CD14-positive monocyte (primary cell): ENCODE measurements around the gene FBN1. TPM values are rescaled to one million over a fixed set of nuclear protein-coding genes. Genes with fewer than 3 reads are reported as not detected.

Experiments used
- DNase-seq, 3 donors: peaks; one replicate each; pipeline ENCODE4 v3.0.0-alpha.2; 2011 to 2022
- H2AFZ ChIP-seq: 2 replicates; pipeline ENCODE4 v1.6.0; 2012; ENCODE audit warnings: mild to moderate bottlenecking, low read depth, low read length, inconsistent platforms; ENCODE audit not compliant: insufficient read depth, poor library complexity, severe bottlenecking
- H3K27ac ChIP-seq, 2 donors: 1 replicate in 1 of 2; 2 replicates in 1 of 2; pipeline ENCODE4 v1.5.1; 2012 to 2013; ENCODE audit warnings: low read length in 2 of 2, control low read depth in 1 of 2, inconsistent platforms in 1 of 2, low read depth in 1 of 2, mild to moderate bottlenecking in 1 of 2
- H3K27me3 ChIP-seq, 2 donors: one replicate each; pipeline versions ENCODE4 v1.6.0 to v1.6.1; 2011 to 2013; ENCODE audit warnings: low read length in 2 of 2; ENCODE audit not compliant: control insufficient read depth in 2 of 2, insufficient read depth in 2 of 2
- H3K36me3 ChIP-seq, 2 donors: replicated peaks in 1 of 2; 1 replicate in 1 of 2; 2 replicates in 1 of 2; pipeline versions ENCODE4 v1.5.1 to v1.6.1; 2012 to 2013; ENCODE audit warnings: low read length in 2 of 2, control low read depth in 1 of 2, inconsistent platforms in 1 of 2, mild to moderate bottlenecking in 1 of 2; ENCODE audit not compliant: insufficient read depth in 2 of 2, control insufficient read depth in 1 of 2
- H3K4me1 ChIP-seq, 2 donors: 1 replicate in 1 of 2; 2 replicates in 1 of 2; pipeline versions ENCODE4 v1.5.1 to v1.6.1; 2012 to 2013; ENCODE audit warnings: low read length in 2 of 2, control low read depth in 1 of 2, inconsistent platforms in 1 of 2, mild to moderate bottlenecking in 1 of 2, moderate library complexity in 1 of 2; ENCODE audit not compliant: insufficient read depth in 2 of 2, control insufficient read depth in 1 of 2
- H3K4me2 ChIP-seq: replicated peaks from 2 replicates; pipeline ENCODE3; 2012; ENCODE audit warnings: low read length, moderate library complexity, mild to moderate bottlenecking; ENCODE audit not compliant: poor library complexity, severe bottlenecking; ENCODE audit errors: extremely low read depth
- H3K4me3 ChIP-seq, 3 experiments: fragments of 200-600 bp in 1 of 3; sonication (generic) in 1 of 3; replicated peaks in 1 of 3; 1 replicate in 2 of 3; 2 replicates in 1 of 3; pipeline ENCODE4 v1.5.1; 2011 to 2013; ENCODE audit warnings: low read length in 3 of 3, mild to moderate bottlenecking in 3 of 3, control low read depth in 2 of 3, low read depth in 2 of 3, inconsistent platforms in 1 of 3, moderate library complexity in 1 of 3
- H3K79me2 ChIP-seq: 2 replicates; pipeline ENCODE4 v1.6.0; 2012; ENCODE audit warnings: mild to moderate bottlenecking, control low read depth, inconsistent platforms, low read length, moderate library complexity; ENCODE audit not compliant: insufficient read depth
- H3K9ac ChIP-seq: 2 replicates; pipeline ENCODE4 v1.6.0; 2017; ENCODE audit warnings: low read length, mild to moderate bottlenecking; ENCODE audit not compliant: insufficient read depth, poor library complexity, severe bottlenecking
- H3K9me3 ChIP-seq, 2 donors: replicated peaks in 1 of 2; 1 replicate in 1 of 2; 2 replicates in 1 of 2; pipeline versions ENCODE4 v1.5.1 to v1.6.1; 2012 to 2013; ENCODE audit warnings: low read length in 2 of 2, control low read depth in 1 of 2; ENCODE audit not compliant: control insufficient read depth in 1 of 2, insufficient read depth in 1 of 2
- H4K20me1 ChIP-seq: 2 replicates; pipeline ENCODE4 v1.6.0; 2012; ENCODE audit warnings: mild to moderate bottlenecking, low read length, control low read depth, moderate library complexity; ENCODE audit not compliant: insufficient read depth
- H3K27ac Mint-ChIP-seq, 7 donors: one replicate each; pipeline ENCODE4 v1.8.0; 2020; ENCODE audit warnings: mild to moderate bottlenecking in 7 of 7, mixed read lengths in 7 of 7, moderate library complexity in 6 of 7, inconsistent platforms in 2 of 7
- H3K27me3 Mint-ChIP-seq, 3 donors: one replicate each; pipeline ENCODE4 v1.8.0; 2021 to 2022; ENCODE audit warnings: low read depth in 3 of 3, mild to moderate bottlenecking in 3 of 3, mixed read lengths in 3 of 3, moderate library complexity in 3 of 3, inconsistent platforms in 1 of 3
- H3K36me3 Mint-ChIP-seq, 2 donors: one replicate each; pipeline ENCODE4 v1.8.0; 2020; ENCODE audit warnings: mixed read lengths in 2 of 2, inconsistent platforms in 1 of 2, mild to moderate bottlenecking in 1 of 2
- H3K4me1 Mint-ChIP-seq: one replicate; pipeline ENCODE4 v1.8.0; 2020; ENCODE audit warnings: mild to moderate bottlenecking, mixed read lengths
- H3K4me3 Mint-ChIP-seq, 2 donors: one replicate each; pipeline ENCODE4 v1.8.0; 2020; ENCODE audit warnings: mild to moderate bottlenecking in 2 of 2, mixed read lengths in 2 of 2, moderate library complexity in 1 of 2
- H3K9me3 Mint-ChIP-seq, 7 donors: one replicate each; pipeline ENCODE4 v1.8.0; 2020 to 2022; ENCODE audit warnings: mixed read lengths in 7 of 7, mild to moderate bottlenecking in 6 of 7, moderate library complexity in 6 of 7, inconsistent platforms in 2 of 7
- CTCF ChIP-seq: fragments of 200-600 bp; IDR thresholded peaks from one replicate; pipeline ENCODE4 v1.8.0; 2022; ENCODE audit warnings: antibody characterized with exemption, mild to moderate bottlenecking
- WGBS: methylation state at CpG from one replicate; pipeline ENCODE4 v1.1.5; 2013; ENCODE audit warnings: missing lambda C conversion rate; ENCODE audit not compliant: insufficient coverage; 5-methylcytosine and 5-hydroxymethylcytosine counted together
- intact Hi-C, 2 donors: fragments of 100-400 bp; cut with micrococcal nuclease; formaldehyde crosslinking; loops; one replicate each; pipeline versions ENCODE4 v1.15.0 to v1.15.1; 2023
- polyA plus RNA-seq, 3 donors: library from polyadenylated mRNA; depleted of rRNA in 1 of 3; unstranded in 2 of 3; stranded (reverse) in 1 of 3; fragments of 300-500 nt in 2 of 3; fragments of >200 nt in 1 of 3; fragmentation: Illumina TruSeq in 2 of 3; gene quantifications; 1 replicate in 2 of 3; 2 replicates in 1 of 3; pipeline ENCODE4 v1.2.3, GENCODE V29; 2012 to 2021

FBN1 gene
- polyA plus RNA-seq, 3 donors, result 0.29 TPM; not detected in 2

- no peaks in the 10 kb centered on the region for H3K4me1 ChIP-seq
- no peak overlapping the region for H3K27ac Mint-ChIP-seq
- H3K27me3 ChIP-seq, result no peaks in the 10 kb centered on the region
- H3K27ac ChIP-seq, result no peak overlapping the region
- no peak for DNase-seq
- H3K4me2 ChIP-seq, result no peak overlapping the region
- peaks cover 0 to 9% (median 0%) of the 10 kb centered on the region in 3 donors for H3K27me3 Mint-ChIP-seq
- H2AFZ ChIP-seq, result no peak overlapping the region
- 82% methylated on average over 7 of the region's 9 CpGs for WGBS
- no peak for TF ChIP-seq CTCF
- no peak overlapping the region for H3K9ac ChIP-seq
- no peaks in the 10 kb centered on the region for H4K20me1 ChIP-seq
- H3K9me3 ChIP-seq, result no peaks in the 10 kb centered on the region
- H3K9me3 Mint-ChIP-seq, result peaks cover 0 to 3% (median 0%) of the 10 kb centered on the region in 7 donors
- no peaks in the 10 kb centered on the region for H3K36me3 ChIP-seq
- H3K4me1 Mint-ChIP-seq, result no peaks in the 10 kb centered on the region
- H3K79me2 ChIP-seq, result no peaks in the 10 kb centered on the region
- H3K36me3 Mint-ChIP-seq, result no peaks in the 10 kb centered on the region
- H3K4me3 Mint-ChIP-seq, result no peak overlapping the region
- H3K4me3 ChIP-seq, result no peak overlapping the region
- intact Hi-C loops, result no loop called here
Observed at GRCh38 chr15:48653913-48654670, 8.6 kb upstream of the FBN1 start.

- Histone ChIP-seq H4K20me1 (no peaks in the 10 kb centered on the region), H3K4me1 (no peaks in the 10 kb centered on the region), H3K4me3 (no peak overlapping the region), H3K36me3 (no peaks in the 10 kb centered on the region), H3K9ac (no peak overlapping the region), H3K27ac (no peak overlapping the region), H2AFZ (no peak overlapping the region), H3K4me2 (no peak overlapping the region), H3K9me3 (no peaks in the 10 kb centered on the region), H3K79me2 (no peaks in the 10 kb centered on the region), H3K27me3 (no peaks in the 10 kb centered on the region)
- peaks cover 0 to 3% (median 0%) of the 10 kb centered on the region in 7 donors for H3K9me3 Mint-ChIP-seq
- H3K36me3 Mint-ChIP-seq, result no peaks in the 10 kb centered on the region
- no peaks in the 10 kb centered on the region for H3K4me1 Mint-ChIP-seq
- intact Hi-C loops, result no loop called here
- TF ChIP-seq CTCF, result no peak
- DNase-seq, result no peak
- no peak overlapping the region for H3K4me3 Mint-ChIP-seq
- H3K27me3 Mint-ChIP-seq, result peaks cover 0 to 9% (median 1%) of the 10 kb centered on the region in 3 donors
- 100% methylated on average over 2 of the region's 4 CpGs for WGBS
- no peak overlapping the region for H3K27ac Mint-ChIP-seq
Observed at GRCh38 chr15:48653216-48653615, 7.7 kb upstream of the FBN1 start.
